Right hindlimb (tissue), 1 donor: ENCODE results near the gene TRIM46.
"Not testable (repeated sequence)": the region's sequence is repeated elsewhere in the genome, so short reads cannot be mapped to it uniquely, and the experiment has no call there.

Experiments used
- DNase-seq: peaks from one replicate; pipeline ENCODE4 v3.0.0-alpha.2; 2018

TRIM46 gene

GRCh38 chr1:155207806-155208540, 34.3 kb downstream of the TRIM46 start, which contains the start of gene THBS3:
THBS3 (minus strand) TSS chr1:155207897; CDS start chr1:155207876, 21 bp downstream.
- DNase-seq: peak; percentile 90

DNA sequence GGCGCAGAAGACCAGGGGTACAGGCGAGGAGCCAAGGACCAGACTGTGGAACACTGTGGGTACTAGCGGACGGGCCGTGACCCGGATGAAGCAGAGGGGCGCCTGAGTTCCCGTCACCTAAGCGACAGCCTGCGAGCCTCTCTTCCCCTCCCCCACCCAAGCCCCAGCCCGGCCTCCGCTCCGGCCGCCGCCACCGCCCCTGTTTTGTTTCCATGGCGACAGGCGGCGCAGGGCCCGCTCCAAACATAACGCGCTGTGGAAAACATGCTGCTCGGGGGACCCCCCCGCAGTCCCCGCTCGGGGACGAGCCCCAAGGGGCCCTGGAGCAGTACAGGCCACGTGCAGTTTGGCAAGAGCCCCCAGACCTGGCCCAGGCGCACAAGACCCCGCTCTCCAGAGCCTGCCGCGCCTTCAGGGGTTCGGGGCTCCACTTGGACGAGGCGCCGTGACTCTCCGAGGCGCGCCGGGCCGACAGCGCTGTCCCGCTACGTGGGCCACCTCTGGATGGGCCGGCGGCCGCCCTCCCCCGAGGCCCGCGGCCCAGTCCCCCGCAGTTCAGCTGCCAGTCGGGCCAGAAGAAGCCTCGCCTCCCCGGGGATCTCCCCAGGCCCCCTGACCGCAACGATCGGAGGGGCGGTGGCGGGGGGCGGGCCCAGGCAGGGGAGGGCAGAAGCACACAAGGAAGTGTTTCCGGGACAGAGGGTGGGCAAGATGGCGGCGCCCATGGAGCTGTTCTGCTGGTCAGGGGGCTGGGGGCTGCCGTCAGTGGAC, 35.1 kb downstream of the TRIM46 start, which contains the start of gene MTX1:
TSS of gene MTX1 (plus strand) at position 155 of the 771 bp plus-strand sequence. CDS start at position 265, 110 bp downstream.
- peak; percentile 96 for DNase-seq

DNA sequence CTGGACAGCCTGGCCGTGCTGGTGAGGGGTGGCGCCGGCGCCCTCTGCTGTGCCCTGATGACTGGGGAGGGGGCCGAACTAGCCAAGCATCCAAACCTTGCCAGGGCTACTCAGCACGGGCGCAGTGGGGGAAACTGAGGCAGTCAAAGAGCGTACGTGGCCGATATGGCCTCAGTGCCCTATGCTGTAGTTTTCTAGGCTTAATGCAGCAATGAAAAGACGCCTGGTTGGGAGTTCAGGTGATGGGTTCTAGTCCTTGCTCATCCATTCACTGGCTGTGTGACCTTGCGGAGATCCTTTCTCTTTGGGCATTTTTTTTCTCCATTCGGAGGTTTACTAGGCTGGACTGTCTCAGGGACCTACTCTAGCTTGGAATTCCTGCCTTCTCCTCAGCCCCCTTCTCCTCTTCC, 35.7 kb downstream of the TRIM46 start:
- DNase-seq: no peak

DNA sequence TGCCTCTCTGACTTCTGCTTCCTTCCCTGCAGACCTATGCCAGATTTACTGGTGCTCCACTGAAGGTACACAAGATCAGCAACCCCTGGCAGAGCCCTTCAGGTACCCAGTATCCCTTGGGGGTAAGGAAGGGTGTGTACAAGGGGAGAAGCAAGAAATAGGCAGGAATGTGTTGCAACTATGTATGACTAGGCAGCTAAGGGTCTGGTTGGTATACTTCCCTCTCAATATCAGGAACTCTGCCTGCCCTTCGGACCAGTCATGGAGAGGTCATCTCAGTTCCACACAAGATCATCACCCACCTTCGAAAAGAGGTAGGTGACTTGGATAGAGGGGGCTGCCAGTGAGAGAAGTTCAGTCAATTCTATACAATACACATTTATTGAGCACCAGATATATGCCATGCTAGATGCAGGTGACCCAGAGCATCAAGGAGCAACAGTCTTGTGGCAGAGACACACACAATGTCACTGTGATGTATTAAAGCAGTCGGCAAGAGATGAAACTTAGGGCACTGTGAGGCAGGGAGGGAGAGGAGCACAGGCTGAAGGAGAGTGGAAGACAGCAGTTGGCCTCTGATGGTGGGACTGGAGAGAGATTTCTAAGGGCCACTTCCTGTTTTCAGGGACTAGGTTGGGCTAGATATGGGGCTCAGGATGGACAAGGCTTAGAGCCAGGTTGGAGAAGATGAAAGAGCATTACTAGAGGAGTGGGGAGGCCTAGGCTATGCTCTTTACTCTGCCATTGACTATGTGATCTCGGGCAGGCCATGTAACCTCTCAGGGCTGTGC, 36.9 kb downstream of the TRIM46 start:
- no peak for DNase-seq

DNA sequence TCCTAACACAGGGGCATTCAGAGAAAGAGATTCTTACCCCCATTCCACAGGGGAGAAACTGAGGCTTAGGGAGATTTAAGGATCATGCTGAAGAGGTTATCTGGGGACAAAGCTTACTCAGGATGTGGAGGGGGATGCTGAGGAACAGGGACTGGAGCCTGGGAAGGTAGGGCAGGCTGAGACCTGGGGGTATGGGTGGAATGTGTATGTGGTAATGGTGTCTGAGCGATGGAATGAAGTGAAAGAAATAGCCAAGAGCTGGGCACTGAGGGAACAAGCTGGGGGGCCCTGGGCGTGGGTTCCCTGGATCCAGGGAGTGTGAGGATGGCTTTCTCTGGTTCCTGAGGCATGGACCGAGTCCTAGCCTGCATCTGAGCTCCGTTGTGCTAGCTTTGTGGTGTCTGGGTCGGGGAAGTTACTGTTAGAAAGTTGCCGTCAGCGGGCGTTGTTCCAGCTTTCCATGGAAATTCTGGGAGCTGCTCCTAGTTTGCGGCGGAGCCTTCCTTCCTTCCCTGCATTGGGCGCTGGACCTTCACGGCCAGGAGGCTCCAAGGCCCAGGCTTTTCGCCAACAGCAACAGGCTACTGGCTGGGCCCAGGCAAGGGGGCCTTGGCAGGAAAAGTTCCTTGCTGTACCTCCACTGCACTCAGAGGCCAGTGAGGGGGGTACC, 37.9 kb downstream of the TRIM46 start:
- peak; percentile 93 for DNase-seq

GRCh38 chr1:155212051-155212440, 38.4 kb downstream of the TRIM46 start:
- not testable (repeated sequence) for DNase-seq

GRCh38 chr1:155214702-155215101, 41.1 kb downstream of the TRIM46 start:
- not testable (repeated sequence) for DNase-seq

DNA sequence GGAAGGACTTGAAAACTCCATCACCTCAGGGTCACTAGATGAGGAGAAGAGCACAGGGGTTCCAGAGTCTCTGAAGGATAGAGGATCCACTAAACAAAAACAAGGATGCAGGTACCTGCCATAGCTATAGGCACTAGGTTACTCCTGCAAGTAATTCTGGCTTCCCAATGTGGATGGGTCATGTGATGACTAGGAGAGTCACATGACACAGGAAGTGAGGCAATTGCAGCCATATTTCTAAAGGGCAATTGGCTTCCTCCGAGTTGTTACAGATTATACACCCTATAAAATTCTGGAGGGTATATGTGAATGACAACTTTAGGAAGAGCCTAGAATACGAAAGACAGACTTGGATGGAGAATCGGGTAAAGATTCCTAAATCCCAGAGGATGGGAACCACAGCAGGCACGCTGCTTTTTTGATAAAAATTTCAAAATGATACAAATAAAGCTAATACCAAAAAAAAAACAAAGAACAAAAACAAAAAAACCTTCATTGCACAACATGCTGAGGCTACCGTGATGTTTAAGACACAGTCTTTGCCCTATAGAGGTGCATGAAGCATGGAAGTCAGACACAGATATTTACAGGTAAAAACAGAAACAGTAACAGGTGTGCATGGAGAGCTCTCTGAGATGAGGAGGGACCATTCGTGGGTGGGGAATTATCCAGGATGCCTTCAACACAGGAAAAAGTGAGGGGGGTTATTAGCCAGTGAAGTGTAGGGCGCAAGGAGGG, 45.4 kb downstream of the TRIM46 start:
- DNase-seq: no peak

- no peak for DNase-seq
Observed at GRCh38 chr1:155219592-155220031, 46.0 kb downstream of the TRIM46 start.

GRCh38 chr1:155220211-155220965, 46.7 kb downstream of the TRIM46 start:
- not testable (repeated sequence) for DNase-seq

GRCh38 chr1:155223047-155223446, 49.4 kb downstream of the TRIM46 start:
- DNase-seq: no peak

DNA sequence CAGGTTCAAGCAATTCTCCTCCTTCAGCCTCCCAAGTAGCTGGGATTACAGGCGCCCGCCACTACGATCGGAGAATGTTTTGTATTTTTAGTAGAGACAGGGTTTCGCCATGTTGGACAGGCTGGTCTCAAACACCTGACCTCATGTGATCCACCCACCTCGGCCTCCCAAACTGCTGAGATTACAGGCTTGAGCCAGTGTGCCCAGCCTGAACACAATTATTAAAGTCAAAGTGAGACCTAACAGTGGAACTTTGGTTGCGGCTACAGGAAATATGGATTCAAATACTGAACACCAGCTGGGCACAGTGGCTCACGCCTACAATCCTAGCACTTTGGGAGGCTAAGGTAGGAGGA, 51.7 kb downstream of the TRIM46 start:
- DNase-seq: not testable (repeated sequence)

- peak; percentile 88 for DNase-seq
Observed at GRCh38 chr1:155226188-155226909, 52.7 kb downstream of the TRIM46 start.

GRCh38 chr1:155226910-155227260, 53.2 kb downstream of the TRIM46 start:
- no peak for DNase-seq

GRCh38 chr1:155227261-155228095, 53.8 kb downstream of the TRIM46 start:
- DNase-seq: peak; percentile 99

DNA sequence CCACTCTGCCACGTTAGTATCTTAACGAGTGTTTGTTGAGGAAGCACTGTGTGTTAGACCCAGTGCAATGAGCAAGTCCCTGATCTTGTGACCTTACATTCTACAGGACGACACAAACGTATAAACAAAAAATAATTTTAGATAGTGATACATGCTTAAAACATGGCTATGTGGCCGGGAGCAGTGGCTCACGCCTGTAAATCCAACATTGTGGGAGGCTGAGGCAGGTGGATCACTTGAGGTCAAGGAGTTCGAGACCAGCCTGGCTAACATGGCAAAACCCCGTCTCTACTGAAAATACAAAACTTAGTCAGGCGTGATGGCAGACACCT, 54.4 kb downstream of the TRIM46 start:
- no peak for DNase-seq

GRCh38 chr1:155231302-155231701, 57.7 kb downstream of the TRIM46 start:
- DNase-seq: not testable (repeated sequence)

DNA sequence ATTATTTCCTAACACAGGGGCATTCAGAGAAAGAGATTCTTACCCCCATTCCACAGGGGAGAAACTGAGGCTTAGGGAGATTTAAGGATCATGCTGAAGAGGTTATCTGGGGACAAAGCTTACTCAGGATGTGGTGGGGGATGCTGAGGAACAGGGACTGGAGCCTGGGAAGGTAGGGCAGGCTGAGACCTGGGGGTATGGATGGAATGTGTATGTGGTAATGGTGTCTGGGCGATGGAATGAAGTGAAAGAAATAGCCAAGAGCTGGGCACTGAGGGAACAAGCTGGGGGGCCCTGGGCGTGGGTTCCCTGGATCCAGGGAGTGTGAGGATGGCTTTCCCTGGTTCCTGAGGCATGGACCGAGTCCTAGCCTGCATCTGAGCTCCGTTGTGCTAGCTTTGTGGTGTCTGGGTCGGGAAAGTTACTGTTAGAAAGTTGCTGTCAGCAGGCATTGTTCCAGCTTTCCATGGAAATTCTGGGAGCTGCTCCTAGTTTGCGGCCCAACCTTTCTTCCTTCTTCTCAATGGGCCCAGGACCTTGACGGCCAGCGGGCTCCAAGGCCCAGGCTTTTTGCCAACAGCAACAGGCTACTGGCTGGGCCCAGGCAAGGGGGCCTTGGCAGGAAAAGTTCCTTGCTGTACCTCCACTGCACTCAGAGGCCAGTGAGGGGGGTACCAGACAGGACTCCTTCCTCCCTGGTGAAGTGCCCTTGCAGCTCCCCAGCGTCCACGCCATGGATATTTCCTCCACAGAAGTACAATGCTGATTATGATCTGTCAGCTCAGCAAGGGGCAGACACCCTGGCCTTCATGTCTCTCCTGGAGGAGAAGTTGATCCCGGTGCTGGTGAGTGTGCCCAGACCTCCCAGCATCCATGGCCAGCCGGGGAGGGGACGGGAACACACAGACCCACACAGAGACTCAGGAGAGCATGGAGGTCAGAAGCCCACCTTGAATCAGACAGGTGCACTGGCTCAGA, 58.6 kb downstream of the TRIM46 start:
- peak; percentile 93 for DNase-seq
